HG03575 (cell line): ENCODE data around the gene IRF7.
"Not testable (repeated sequence)": the region's sequence is repeated elsewhere in the genome, so short reads cannot be mapped to it uniquely, and the experiment has no call there.

Experiments
- ATAC-seq: cut with Tn5 transposase; IDR thresholded peaks from one replicate; pipeline ENCODE4 v1.9.1; 2021; ENCODE audit not compliant: unreplicated experiment, insufficient number of reproducible peaks, low FRiP score; ENCODE audit errors: extremely low read depth

IRF7 gene

GRCh38 chr11:574031-574570 is 41.6 kb downstream of the IRF7 start:
- ATAC-seq, result not testable (repeated sequence)

DNA sequence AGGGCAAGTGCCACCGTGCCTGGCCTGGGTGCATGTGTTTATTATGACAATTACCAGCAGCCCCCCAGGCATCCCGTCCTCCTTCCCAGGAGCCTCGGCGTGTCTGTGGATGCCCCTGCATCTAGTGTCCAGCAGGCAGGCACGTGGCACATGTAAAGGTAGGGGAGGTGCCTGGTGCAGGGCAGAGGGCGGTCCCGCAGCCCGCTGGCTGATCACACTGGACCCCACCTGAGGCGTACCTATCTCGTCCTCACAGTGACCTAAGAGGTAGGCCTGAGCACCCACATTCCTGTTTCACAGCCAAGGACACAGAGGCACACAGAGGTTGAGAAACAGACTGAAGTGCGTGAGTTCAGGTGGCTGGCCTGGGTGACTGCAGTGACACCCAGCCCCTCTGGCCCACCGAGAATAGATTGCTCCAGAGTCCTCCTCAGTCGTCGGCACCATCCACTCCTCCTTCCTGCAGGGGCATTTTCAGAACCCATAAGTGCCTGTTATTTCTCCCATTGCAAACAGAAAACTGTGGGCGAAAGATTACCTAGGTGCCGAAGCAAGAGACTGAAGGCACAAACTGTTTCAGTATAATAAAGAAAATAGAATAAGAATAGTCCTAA is 42.5 kb downstream of the IRF7 start:
- ATAC-seq, result no peak

DNA sequence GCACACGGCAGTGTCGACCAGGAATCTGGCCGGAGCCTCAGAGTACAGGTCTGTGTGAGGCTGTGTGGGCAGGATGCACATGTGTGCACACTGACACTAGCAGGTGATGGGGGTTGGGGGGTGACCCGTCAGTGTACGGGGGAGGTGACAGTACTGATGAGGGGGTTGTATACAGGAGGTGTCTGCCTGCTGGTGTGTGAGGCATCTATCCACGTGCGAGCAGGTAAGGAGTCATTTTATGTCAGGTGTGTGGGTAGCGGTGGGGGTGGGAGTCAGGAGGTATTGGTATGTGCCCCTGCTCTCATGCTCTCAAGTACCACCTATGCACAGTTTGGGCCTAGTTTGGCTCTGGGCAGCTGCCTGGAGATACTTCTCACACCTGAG is 44.0 kb downstream of the IRF7 start:
- no peak for ATAC-seq

GRCh38 chr11:569158-569885 is 46.4 kb downstream of the IRF7 start:
- ATAC-seq, result no peak

GRCh38 chr11:568306-569157 is 47.2 kb downstream of the IRF7 start:
- ATAC-seq, result no peak

- ATAC-seq, result no peak
These were observed 48.0 kb downstream of the IRF7 start for GRCh38 chr11:567629-568292.

GRCh38 chr11:567011-567628 is 48.6 kb downstream of the IRF7 start:
- ATAC-seq, result no peak

DNA sequence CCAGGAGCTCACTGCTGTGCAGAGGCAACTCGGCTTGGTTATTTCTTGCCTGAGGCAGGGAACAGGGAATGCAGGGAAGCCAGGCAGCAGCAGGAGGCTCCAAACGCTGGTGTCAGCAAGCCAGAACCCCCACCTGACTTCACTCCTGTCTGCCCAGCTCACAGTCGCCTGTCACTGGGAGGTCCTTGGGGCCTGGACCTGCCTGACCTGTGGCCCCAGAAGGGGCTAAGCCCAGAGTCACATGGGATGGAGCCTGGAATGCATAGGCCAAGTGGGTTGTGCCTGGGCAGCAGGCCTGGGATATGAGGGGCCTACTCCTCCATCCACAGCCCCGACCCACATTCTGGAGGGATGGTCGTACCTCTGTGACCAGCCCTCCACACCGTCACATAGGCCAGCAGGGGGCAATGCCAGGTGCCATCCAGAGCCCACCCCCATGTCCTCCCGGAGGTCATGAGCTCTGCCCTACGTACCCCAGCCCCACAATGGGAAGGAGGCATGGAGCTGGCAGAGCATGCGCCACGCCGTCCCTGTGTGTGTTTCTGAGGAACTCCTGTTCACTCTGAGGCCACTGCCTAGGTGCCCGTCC is 49.7 kb downstream of the IRF7 start:
- no peak for ATAC-seq

GRCh38 chr11:563812-564578 is 51.8 kb downstream of the IRF7 start:
- ATAC-seq, result no peak

GRCh38 chr11:563066-563811 is 52.5 kb downstream of the IRF7 start:
- no peak for ATAC-seq
